Endothelial cell of umbilical vein (primary cell): ENCODE data around the gene RPAP3. TPM values are rescaled to one million over a fixed set of nuclear protein-coding genes. Genes with fewer than 3 reads are reported as not detected.

Experiments
- BruUV-seq: library from RNA; stranded (reverse); fragments of 400-500 nt; replicated peaks from 2 replicates; lab custom pipeline; 2021; lab: Mats Ljungman, UMichigan
- CTCF ChIA-PET: fragments of 300-600, 350-600 bp; sonication (Branson Sonifier 250); formaldehyde crosslinking; loops from one replicate; lab custom pipeline; 2021; ENCODE audit warnings: antibody characterized with exemption, inconsistent platforms; lab: Charles Lee
- POLR2A ChIA-PET: fragments of 300-600, 350-600 bp; sonication (Branson Sonifier 250); formaldehyde crosslinking; loops from one replicate; lab custom pipeline; 2021; ENCODE audit warnings: antibody characterized with exemption, inconsistent platforms; lab: Charles Lee
- DNase-seq: peaks from one replicate; pipeline ENCODE4 v3.0.0-alpha.2; 2011; ENCODE audit warnings: low read depth, low spot score
- FAIRE-seq: peaks from 2 replicates; lab custom pipeline; 2011; peaks lifted over from hg19 to GRCh38; lab: Jason Lieb, UNC
- H2AFZ ChIP-seq: 2 replicates; pipeline ENCODE4 v1.6.0; 2012; ENCODE audit warnings: low read depth, low read length, control low read depth, inconsistent platforms
- H3K27ac ChIP-seq: 2 replicates; pipeline ENCODE4 v1.5.1; 2011; ENCODE audit warnings: low read depth, mild to moderate bottlenecking, control low read depth, low read length, moderate library complexity; ENCODE audit not compliant: insufficient read depth
- H3K27me3 ChIP-seq, 2 experiments: 2 replicates each; pipeline versions ENCODE4 v1.6.0 to v1.6.1; 2011; ENCODE audit warnings: low read length in 2 of 2, mixed read lengths in 1 of 2; ENCODE audit not compliant: control insufficient read depth in 2 of 2, insufficient read depth in 2 of 2
- H3K36me3 ChIP-seq, 2 experiments: 2 replicates in 1 of 2; 3 replicates in 1 of 2; pipeline ENCODE4 v1.5.1; 2011; ENCODE audit warnings: low read length in 2 of 2, mild to moderate bottlenecking in 1 of 2, moderate library complexity in 1 of 2; ENCODE audit not compliant: control insufficient read depth in 2 of 2, insufficient read depth in 2 of 2; ENCODE audit errors: extremely low read depth in 1 of 2
- H3K4me1 ChIP-seq: 3 replicates; pipeline ENCODE4 v1.5.1; 2011; ENCODE audit warnings: mild to moderate bottlenecking, low read length; ENCODE audit not compliant: control insufficient read depth, insufficient read depth; ENCODE audit errors: extremely low read depth
- H3K4me2 ChIP-seq: 2 replicates; pipeline ENCODE4 v1.6.1; 2011; ENCODE audit warnings: low read length, control low read depth, mixed read lengths; ENCODE audit not compliant: insufficient read depth
- H3K4me3 ChIP-seq, 3 experiments: fragments of 200-600 bp in 1 of 3; sonication (generic), shearing (Covaris generic) in 1 of 3; replicated peaks in 1 of 3; 2 replicates each; pipeline ENCODE4 v1.5.1; 2011 to 2016; ENCODE audit warnings: control low read depth in 3 of 3, low read length in 3 of 3, mild to moderate bottlenecking in 2 of 3, inconsistent platforms in 1 of 3, low read depth in 1 of 3, moderate library complexity in 1 of 3; ENCODE audit not compliant: insufficient read depth in 1 of 3
- H3K79me2 ChIP-seq: 2 replicates; pipeline ENCODE4 v1.6.0; 2012; ENCODE audit warnings: low read length, inconsistent platforms; ENCODE audit not compliant: control insufficient read depth, insufficient read depth
- H3K9ac ChIP-seq: replicated peaks from 2 replicates; pipeline ENCODE3; 2011; ENCODE audit warnings: low read length, control low read depth; ENCODE audit not compliant: insufficient read depth; ENCODE audit errors: extremely low read depth
- H3K9me1 ChIP-seq: replicated peaks from 3 replicates; pipeline ENCODE4 v1.6.0; 2011; ENCODE audit warnings: mild to moderate bottlenecking, low read length; ENCODE audit not compliant: control insufficient read depth, insufficient read depth; ENCODE audit errors: extremely low read depth
- H3K9me3 ChIP-seq: replicated peaks from 2 replicates; pipeline ENCODE4 v1.5.1; 2012; ENCODE audit warnings: low read length, inconsistent platforms; ENCODE audit not compliant: control insufficient read depth, insufficient read depth
- H4K20me1 ChIP-seq: replicated peaks from 2 replicates; pipeline ENCODE3; 2011; ENCODE audit warnings: mild to moderate bottlenecking, low read length; ENCODE audit not compliant: control insufficient read depth, insufficient read depth; ENCODE audit errors: extremely low read depth
- EZH2 ChIP-seq: IDR thresholded peaks from 2 replicates; pipeline ENCODE4 v1.6.1; 2012; ENCODE audit warnings: borderline replicate concordance, low read depth, mild to moderate bottlenecking, moderate library complexity, low read length, inconsistent platforms; ENCODE audit not compliant: severe bottlenecking
- FOS ChIP-seq: IDR thresholded peaks from 2 replicates; pipeline ENCODE4 v1.6.1; 2011; ENCODE audit warnings: mild to moderate bottlenecking, low read length, moderate library complexity, borderline replicate concordance; ENCODE audit not compliant: insufficient read depth
- GATA2 ChIP-seq: IDR thresholded peaks from 2 replicates; pipeline ENCODE4 v1.7.0; 2011; ENCODE audit warnings: low read depth, mild to moderate bottlenecking, moderate library complexity, mixed read lengths, low read length; ENCODE audit not compliant: insufficient read length, insufficient read depth
- JUN ChIP-seq: IDR thresholded peaks from 2 replicates; pipeline ENCODE4 v1.6.1; 2011; ENCODE audit warnings: borderline replicate concordance, low read depth; ENCODE audit not compliant: insufficient read length, insufficient read depth
- MYC ChIP-seq: IDR thresholded peaks from one replicate; pipeline ENCODE4 v1.6.1; 2011; ENCODE audit warnings: mild to moderate bottlenecking, low read depth, low read length
- POLR2A ChIP-seq: IDR thresholded peaks from 2 replicates; pipeline ENCODE4 v1.6.1; 2012; ENCODE audit warnings: low read depth, mild to moderate bottlenecking, control low read depth, low read length
- POLR2AphosphoS5 ChIP-seq: IDR thresholded peaks from 2 replicates; pipeline ENCODE4 v1.6.1; 2012; ENCODE audit warnings: low read depth, mild to moderate bottlenecking, control low read depth, low read length, moderate library complexity; ENCODE audit not compliant: insufficient read depth
- dilution Hi-C: fragments of 300-500 bp; cut with MboI; formaldehyde crosslinking; loops from one replicate; pipeline ENCODE4 v1.15.0; 2019; ENCODE audit warnings: low sequenced_read_pairs; ENCODE audit not compliant: extremely low pct_ligation_motif_present
- intact Hi-C: fragments of 100-400 bp; cut with micrococcal nuclease; formaldehyde crosslinking; loops from one replicate; pipeline ENCODE4 v1.10.0; 2022
- polyA plus RNA-seq, 4 experiments: library from polyadenylated mRNA; depleted of rRNA in 3 of 4; stranded (reverse) in 3 of 4; unstranded in 1 of 4; fragments of >200 nt; gene quantifications; 2 replicates each; pipeline versions ENCODE4 v1.2.1 to v1.2.3, GENCODE V29; 2011 to 2012; ENCODE audit warnings: missing spikeins in 1 of 4
- total RNA-seq: library from RNA; stranded (reverse); gene quantifications from 2 replicates; pipeline ENCODE4 v1.2.3, GENCODE V29; 2021
- TF ChIP-seq, protein P1 (sequence below), 2 donors: IDR thresholded peaks; 1 replicate in 1 of 2; 2 replicates in 1 of 2; pipeline ENCODE4 v1.5.1; 2011; ENCODE audit warnings: low read length in 2 of 2, mild to moderate bottlenecking in 2 of 2, moderate library complexity in 2 of 2, control low read depth in 1 of 2, inconsistent platforms in 1 of 2, low read depth in 1 of 2; ENCODE audit not compliant: insufficient read depth in 1 of 2; ENCODE audit errors: extremely low read depth in 1 of 2
- TF ChIP-seq, protein P2 (sequence below): IDR thresholded peaks from 2 replicates; pipeline ENCODE4 v1.6.1; 2011; ENCODE audit not compliant: insufficient read depth, insufficient read length

The RPAP3 gene
- total and polyA plus RNA-seq, 2 donors (not counting 3 experiments of a cell fraction or from before 2014, with no cell fraction given): 3.9 to 29.8 TPM

DNA sequence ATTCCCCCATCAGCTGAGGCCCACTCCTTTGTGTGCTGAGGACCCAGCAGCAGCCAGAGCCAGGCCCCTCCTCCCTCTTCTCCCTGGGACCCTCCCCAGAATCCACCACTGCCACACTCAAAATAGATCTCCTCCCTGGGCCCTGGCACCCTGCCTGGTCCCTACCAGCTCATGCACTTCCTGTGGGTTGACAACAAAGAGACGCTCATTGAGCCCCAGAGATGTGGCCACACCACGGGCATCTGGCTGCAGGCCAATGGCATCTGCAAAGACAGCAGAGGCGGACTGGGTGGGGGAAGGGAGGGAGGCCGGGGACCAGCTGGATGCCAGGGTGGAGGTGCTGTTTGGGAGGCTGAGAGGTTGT is 35.5 kb upstream of the RPAP3 start:
- no peak overlapping the region for H3K4me2 ChIP-seq
- BruUV-seq: no TSS peak
- H3K27ac ChIP-seq: no peak overlapping the region
- no peaks in the 10 kb centered on the region for H4K20me1 ChIP-seq
- ChIA-PET CTCF (interaction anchor here (0.8 to 10.4 kb wide), 18 partner anchors 10 to 211 kb away, joined by 3 to 385 read pairs (median 4); partner anchors contain the start of genes ENDOU, RAPGEF3, RPAP3 and SLC48A1), POLR2A (interaction anchor here (2.5 kb wide), 1 partner anchor 17 kb away, joined by 11 read pairs; the partner anchor contains the start of gene RAPGEF3)
- FAIRE-seq (no peak), DNase-seq (peak; percentile 43)
- TF ChIP-seq POLR2AphosphoS5: peak; percentile 40
- TF ChIP-seq POLR2A: no peak
- dilution Hi-C loops (no loop called here), intact Hi-C loops (no loop called here)
- no peak overlapping the region for H3K4me3 ChIP-seq
- H3K4me1 ChIP-seq: peaks cover 14% of the 10 kb centered on the region
- H3K9me1 ChIP-seq: no peaks in the 10 kb centered on the region
- H3K36me3 ChIP-seq: peaks cover 0 to 17% of the 10 kb centered on the region in 2 experiments
- H3K9me3 ChIP-seq: no peaks in the 10 kb centered on the region
- no peak overlapping the region for H2AFZ ChIP-seq
- H3K79me2 ChIP-seq: no peaks in the 10 kb centered on the region
- no peak overlapping the region for H3K9ac ChIP-seq
- no peaks in the 10 kb centered on the region for H3K27me3 ChIP-seq

DNA sequence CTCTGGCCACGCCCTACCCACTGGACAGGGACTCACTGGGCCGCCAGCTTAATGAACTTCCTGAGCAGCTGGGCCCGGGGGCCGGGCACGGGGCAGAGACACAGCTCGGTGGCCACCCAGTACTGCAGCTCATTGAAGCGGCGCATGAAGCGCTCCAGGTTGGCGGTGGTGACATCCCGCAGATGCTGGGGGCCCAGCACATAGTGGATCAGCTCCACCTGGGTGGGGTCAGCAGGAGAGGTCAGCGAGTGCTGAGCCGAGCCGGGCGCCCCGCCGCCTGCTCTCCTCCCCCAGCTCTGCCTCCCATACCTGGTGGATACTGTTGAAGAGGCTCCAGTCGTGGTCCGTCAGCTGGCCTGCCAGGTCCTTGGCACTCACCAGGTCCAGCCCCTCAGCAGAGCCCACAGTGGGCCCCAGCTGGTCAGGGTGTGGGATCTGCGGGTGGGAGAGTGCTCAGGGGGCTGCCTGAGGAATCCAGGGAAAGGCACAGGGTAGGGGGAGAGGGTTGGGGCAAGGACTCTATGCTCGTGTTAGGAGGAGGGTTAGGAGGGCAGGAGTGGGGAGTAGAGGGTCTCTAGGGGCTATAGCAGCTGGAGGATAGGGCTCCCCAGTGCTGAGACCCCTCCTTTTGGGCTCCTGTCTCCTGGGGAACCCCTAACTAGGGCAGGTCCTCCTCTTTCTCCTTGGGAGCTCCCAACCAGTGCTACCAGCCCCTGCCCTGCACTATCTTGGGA is 34.9 kb upstream of the RPAP3 start:
- H3K27me3 ChIP-seq: no peaks in the 10 kb centered on the region
- H3K36me3 ChIP-seq: peaks cover 0 to 16% of the 10 kb centered on the region in 2 experiments
- FAIRE-seq (no peak), DNase-seq (no peak)
- H3K4me2 ChIP-seq: no peak overlapping the region
- ChIA-PET POLR2A (interaction anchor here (2.5 kb wide), 1 partner anchor 18 kb away, joined by 11 read pairs; the partner anchor contains the start of gene RAPGEF3), CTCF (interaction anchor here (1.0 to 10.4 kb wide), 14 partner anchors 9 to 99 kb away, joined by 3 to 385 read pairs (median 7); partner anchors contain the start of genes ENDOU, RAPGEF3, RPAP3 and SLC48A1)
- no peaks in the 10 kb centered on the region for H3K9me1 ChIP-seq
- dilution Hi-C loops (no loop called here), intact Hi-C loops (no loop called here)
- H3K9me3 ChIP-seq: no peaks in the 10 kb centered on the region
- peak overlapping the region; percentile 20 for H3K27ac ChIP-seq
- H3K4me1 ChIP-seq: peaks cover 14% of the 10 kb centered on the region
- BruUV-seq: no TSS peak
- no peaks in the 10 kb centered on the region for H4K20me1 ChIP-seq
- no peak overlapping the region for H3K9ac ChIP-seq
- no peak overlapping the region for H3K4me3 ChIP-seq
- no peak for TF ChIP-seq GATA2
- TF ChIP-seq POLR2A: no peak
- no peak for TF ChIP-seq EZH2
- TF ChIP-seq, protein P1, sequence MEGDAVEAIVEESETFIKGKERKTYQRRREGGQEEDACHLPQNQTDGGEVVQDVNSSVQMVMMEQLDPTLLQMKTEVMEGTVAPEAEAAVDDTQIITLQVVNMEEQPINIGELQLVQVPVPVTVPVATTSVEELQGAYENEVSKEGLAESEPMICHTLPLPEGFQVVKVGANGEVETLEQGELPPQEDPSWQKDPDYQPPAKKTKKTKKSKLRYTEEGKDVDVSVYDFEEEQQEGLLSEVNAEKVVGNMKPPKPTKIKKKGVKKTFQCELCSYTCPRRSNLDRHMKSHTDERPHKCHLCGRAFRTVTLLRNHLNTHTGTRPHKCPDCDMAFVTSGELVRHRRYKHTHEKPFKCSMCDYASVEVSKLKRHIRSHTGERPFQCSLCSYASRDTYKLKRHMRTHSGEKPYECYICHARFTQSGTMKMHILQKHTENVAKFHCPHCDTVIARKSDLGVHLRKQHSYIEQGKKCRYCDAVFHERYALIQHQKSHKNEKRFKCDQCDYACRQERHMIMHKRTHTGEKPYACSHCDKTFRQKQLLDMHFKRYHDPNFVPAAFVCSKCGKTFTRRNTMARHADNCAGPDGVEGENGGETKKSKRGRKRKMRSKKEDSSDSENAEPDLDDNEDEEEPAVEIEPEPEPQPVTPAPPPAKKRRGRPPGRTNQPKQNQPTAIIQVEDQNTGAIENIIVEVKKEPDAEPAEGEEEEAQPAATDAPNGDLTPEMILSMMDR (IDR thresholded peaks at IDR 0.05; ENCODE audit: extremely low read depth in 1 of 2, insufficient read depth in 1 of 2, low read depth in 1 of 2, low read length in 2 of 2): no peak
- TF ChIP-seq FOS: no peak
- no peak for TF ChIP-seq MYC
- TF ChIP-seq JUN: no peak
- TF ChIP-seq, protein P2, sequence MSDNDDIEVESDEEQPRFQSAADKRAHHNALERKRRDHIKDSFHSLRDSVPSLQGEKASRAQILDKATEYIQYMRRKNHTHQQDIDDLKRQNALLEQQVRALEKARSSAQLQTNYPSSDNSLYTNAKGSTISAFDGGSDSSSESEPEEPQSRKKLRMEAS: no peak
- no peak for TF ChIP-seq POLR2AphosphoS5
- H2AFZ ChIP-seq: no peak overlapping the region
- no peaks in the 10 kb centered on the region for H3K79me2 ChIP-seq
